GM12878 (cell line): Measurements from ENCODE around the gene MIAT. TPM values are rescaled to one million over a fixed set of nuclear protein-coding genes. Genes with fewer than 3 reads are reported as not detected.

ENCODE experiments used
- ATF3 ChIP-seq: IDR thresholded peaks from 2 replicates; pipeline ENCODE4 v1.6.1; 2011; ENCODE audit warnings: low read depth, mild to moderate bottlenecking, low read length, moderate library complexity, borderline replicate concordance; ENCODE audit errors: extremely low read depth
- DPF2 ChIP-seq: fragments of 450-650 bp; IDR thresholded peaks from 2 replicates; pipeline ENCODE4 v1.6.1; 2017; ENCODE audit warnings: mild to moderate bottlenecking
- E4F1 ChIP-seq: fragments of 450-650 bp; IDR thresholded peaks from 2 replicates; pipeline ENCODE4 v1.6.1; 2018; ENCODE audit warnings: borderline replicate concordance, mild to moderate bottlenecking; ENCODE audit not compliant: partially characterized antibody
- HSF1 ChIP-seq: fragments of 150-350 bp; IDR thresholded peaks from 2 replicates; pipeline ENCODE4 v1.6.1; 2014; ENCODE audit warnings: mild to moderate bottlenecking, low read depth, low read length
- IRF3 ChIP-seq: fragments of 450-650 bp; IDR thresholded peaks from 2 replicates; pipeline ENCODE4 v1.6.1; 2014; ENCODE audit warnings: mild to moderate bottlenecking
- KDM1A ChIP-seq: fragments of 200-600 bp; sonication (generic); IDR thresholded peaks from 2 replicates; pipeline ENCODE4 v1.6.1; 2016; ENCODE audit warnings: borderline replicate concordance
- MEF2A ChIP-seq: IDR thresholded peaks from 2 replicates; pipeline ENCODE4 v1.6.1; 2011; ENCODE audit warnings: low read depth, mild to moderate bottlenecking, low read length, moderate library complexity; ENCODE audit not compliant: insufficient read depth
- MYC ChIP-seq: IDR thresholded peaks from 2 replicates; pipeline ENCODE4 v1.6.1; 2011; ENCODE audit warnings: mild to moderate bottlenecking, low read length, moderate library complexity, inconsistent platforms; ENCODE audit not compliant: insufficient read depth, insufficient replicate concordance, insufficient read length, severe bottlenecking
- NBN ChIP-seq: fragments of 450-650 bp; IDR thresholded peaks from 2 replicates; pipeline ENCODE4 v1.6.1; 2016
- NFIC ChIP-seq: IDR thresholded peaks from 2 replicates; pipeline ENCODE4 v1.6.1; 2012; ENCODE audit warnings: low read depth, mild to moderate bottlenecking, inconsistent platforms, low read length, moderate library complexity
- NFYA ChIP-seq: IDR thresholded peaks from 2 replicates; pipeline ENCODE4 v1.6.1; 2011; ENCODE audit warnings: low read depth, mild to moderate bottlenecking, low read length, improper control_type of control experiment, borderline replicate concordance
- NR2F1 ChIP-seq: fragments of 450-650 bp; conservative IDR thresholded peaks from 2 replicates; pipeline ENCODE4 v1.6.1; 2017; ENCODE audit warnings: mild to moderate bottlenecking
- POLR2A ChIP-seq: IDR thresholded peaks from 2 replicates; pipeline ENCODE4 v1.6.1; 2011; ENCODE audit warnings: low read depth, mild to moderate bottlenecking, low read length
- RFX5 ChIP-seq: IDR thresholded peaks from 2 replicates; pipeline ENCODE4 v1.6.1; 2011; ENCODE audit warnings: low read depth, low read length, improper control_type of control experiment
- RUNX3 ChIP-seq: IDR thresholded peaks from 2 replicates; pipeline ENCODE4 v1.6.1; 2012; ENCODE audit warnings: low read length, inconsistent platforms
- SKIL ChIP-seq: fragments of 450-650 bp; IDR thresholded peaks from 2 replicates; pipeline ENCODE4 v1.6.1; 2017; ENCODE audit warnings: mild to moderate bottlenecking, low read depth, inconsistent platforms; ENCODE audit not compliant: poor library complexity, severe bottlenecking
- SREBF2 ChIP-seq: IDR thresholded peaks from 2 replicates; pipeline ENCODE4 v1.6.1; 2012; ENCODE audit warnings: mild to moderate bottlenecking, low read length
- SUPT20H ChIP-seq: IDR thresholded peaks from 2 replicates; pipeline ENCODE4 v1.6.1; 2011; ENCODE audit warnings: low read depth, mild to moderate bottlenecking, low read length, moderate library complexity, borderline replicate concordance; ENCODE audit not compliant: control insufficient read depth
- TCF3 ChIP-seq: IDR thresholded peaks from 2 replicates; pipeline ENCODE4 v1.6.1; 2012; ENCODE audit warnings: low read depth, mild to moderate bottlenecking, low read length, borderline replicate concordance; ENCODE audit not compliant: insufficient read depth
- ZZZ3 ChIP-seq: IDR thresholded peaks from 2 replicates; pipeline ENCODE4 v1.6.1; 2011; ENCODE audit warnings: low read depth; ENCODE audit not compliant: control insufficient read depth, insufficient read length
- polyA plus RNA-seq, 11 experiments: library from polyadenylated mRNA; depleted of rRNA in 4 of 11; unstranded in 6 of 11; stranded (reverse) in 5 of 11; fragments of >200 nt; fragmentation: Nextera tagmentation in 4 of 11; fragmentation: Illumina TruSeq in 1 of 11; extraction: Ambion mirVana in 4 of 11; extraction: Trizol in 1 of 11; gene quantifications; 1 replicate in 1 of 11; 2 replicates in 10 of 11; pipeline versions ENCODE4 v1.2.1 to v1.2.3, GENCODE V29; 2011 to 2016; ENCODE audit warnings: inconsistent platforms in 2 of 11, missing spikeins in 2 of 11, low read depth in 1 of 11
- total RNA-seq, 4 experiments: library from RNA; depleted of rRNA in 3 of 4; stranded (reverse); fragments of >200 nt in 3 of 4; fragmentation: Illumina TruSeq in 1 of 4; extraction: Trizol in 1 of 4; gene quantifications; 2 replicates each; pipeline versions ENCODE4 v1.2.1 to v1.2.3, GENCODE V29; 2013 to 2021

Gene MIAT
- total and polyA plus RNA-seq, 10 of the 15 experiments (the other 5 are each of a cell fraction or from before 2014, with no cell fraction given): 0.39 to 13.7 (median 4.6) TPM

- no peak for TF ChIP-seq MEF2A
- TF ChIP-seq TCF3: no peak
- no peak for TF ChIP-seq SKIL
- no peak for TF ChIP-seq NR2F1
- TF ChIP-seq RUNX3: peak; percentile 7; the same call in 1 of the 2 replicates
- no peak for TF ChIP-seq RFX5
- no peak for TF ChIP-seq IRF3
- TF ChIP-seq SUPT20H: no peak
- TF ChIP-seq DPF2: peak; percentile 60
- TF ChIP-seq KDM1A: no peak
- no peak for TF ChIP-seq MYC
- no peak for TF ChIP-seq E4F1
- TF ChIP-seq POLR2A: no peak; the same call in 1 of the 2 replicates
- no peak for TF ChIP-seq HSF1
- TF ChIP-seq ZZZ3: no peak
- TF ChIP-seq NFIC: no peak
- no peak for TF ChIP-seq NFYA
- TF ChIP-seq NBN: no peak
- TF ChIP-seq ATF3: peak; percentile 13; the same call in 1 of the 2 replicates
- no peak for TF ChIP-seq SREBF2
Observed at GRCh38 chr22:26658671-26659478, 1.5 kb downstream of the MIAT start (continued).
